ENCODE results near the gene TTC23.
A peak's percentile ranks its signal among the peaks of the same experiment; 100 is the strongest.

Gene TTC23

DNA sequence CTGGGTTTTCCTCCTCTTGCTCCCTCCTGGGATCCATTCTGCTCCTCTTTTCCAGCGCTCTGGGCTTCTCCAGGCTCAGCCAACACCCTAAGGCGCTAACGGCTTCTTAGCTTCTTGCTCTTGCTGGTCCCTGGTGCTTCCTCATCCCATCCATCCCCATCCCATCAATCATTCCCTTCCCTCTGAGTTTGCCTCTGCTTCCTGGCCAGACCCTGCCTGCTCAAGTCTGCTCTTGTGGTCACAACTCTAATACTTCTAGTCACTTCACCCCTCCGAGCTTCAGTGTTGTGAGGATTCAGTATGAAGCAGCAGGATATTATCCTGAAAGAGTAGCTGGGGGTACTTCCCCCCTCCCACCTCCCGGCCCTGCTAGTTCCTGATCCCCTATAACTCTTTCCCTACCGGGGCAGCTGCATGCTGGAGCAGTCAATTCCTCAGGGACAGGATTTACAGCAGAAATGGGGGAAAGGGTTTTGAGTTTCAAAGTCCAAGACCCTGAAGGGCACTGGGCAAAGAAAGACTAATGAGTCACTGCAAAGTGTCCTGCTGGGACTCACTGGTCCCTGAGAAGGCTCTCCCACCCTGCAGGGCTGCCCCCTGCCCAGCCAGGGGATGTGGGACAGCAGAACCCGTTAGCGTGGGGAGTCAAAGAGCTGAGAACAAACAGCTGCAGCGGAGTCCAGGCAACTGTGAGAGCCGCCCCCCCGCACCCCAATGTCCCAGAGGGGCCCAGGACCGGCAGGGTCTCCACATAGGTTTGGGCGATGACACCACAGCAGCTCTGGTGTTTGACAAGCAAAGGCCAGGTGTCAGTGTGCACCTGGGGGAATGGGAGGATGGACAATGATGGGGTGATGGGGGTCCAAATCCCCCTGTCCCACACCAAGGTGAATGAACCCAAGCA, 146.8 kb downstream of the TTC23 start:
- no peak for DNase-seq (ENCODE audit: low read depth in 2 of 2)

DNA sequence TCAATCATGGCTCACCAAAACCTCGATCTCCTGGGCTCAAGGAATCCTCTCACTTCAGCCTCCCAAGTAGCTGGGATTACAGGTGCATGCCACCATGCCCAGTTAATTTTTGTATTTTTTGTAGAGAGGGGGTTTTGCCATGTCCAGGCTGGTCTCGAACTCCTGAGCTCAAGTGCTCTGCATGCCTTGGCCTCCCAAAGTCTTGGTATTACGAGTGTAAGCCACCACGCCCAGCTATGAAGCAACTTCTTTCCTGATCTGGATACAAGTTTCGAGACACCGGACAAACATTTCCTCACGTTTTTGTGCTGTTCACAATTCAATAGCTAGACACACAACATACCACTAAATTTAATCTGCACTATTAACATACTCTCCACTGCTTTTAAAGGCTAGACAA, 147.9 kb downstream of the TTC23 start:
- DNase-seq (ENCODE audit: low read depth in 2 of 2), result no peak

DNA sequence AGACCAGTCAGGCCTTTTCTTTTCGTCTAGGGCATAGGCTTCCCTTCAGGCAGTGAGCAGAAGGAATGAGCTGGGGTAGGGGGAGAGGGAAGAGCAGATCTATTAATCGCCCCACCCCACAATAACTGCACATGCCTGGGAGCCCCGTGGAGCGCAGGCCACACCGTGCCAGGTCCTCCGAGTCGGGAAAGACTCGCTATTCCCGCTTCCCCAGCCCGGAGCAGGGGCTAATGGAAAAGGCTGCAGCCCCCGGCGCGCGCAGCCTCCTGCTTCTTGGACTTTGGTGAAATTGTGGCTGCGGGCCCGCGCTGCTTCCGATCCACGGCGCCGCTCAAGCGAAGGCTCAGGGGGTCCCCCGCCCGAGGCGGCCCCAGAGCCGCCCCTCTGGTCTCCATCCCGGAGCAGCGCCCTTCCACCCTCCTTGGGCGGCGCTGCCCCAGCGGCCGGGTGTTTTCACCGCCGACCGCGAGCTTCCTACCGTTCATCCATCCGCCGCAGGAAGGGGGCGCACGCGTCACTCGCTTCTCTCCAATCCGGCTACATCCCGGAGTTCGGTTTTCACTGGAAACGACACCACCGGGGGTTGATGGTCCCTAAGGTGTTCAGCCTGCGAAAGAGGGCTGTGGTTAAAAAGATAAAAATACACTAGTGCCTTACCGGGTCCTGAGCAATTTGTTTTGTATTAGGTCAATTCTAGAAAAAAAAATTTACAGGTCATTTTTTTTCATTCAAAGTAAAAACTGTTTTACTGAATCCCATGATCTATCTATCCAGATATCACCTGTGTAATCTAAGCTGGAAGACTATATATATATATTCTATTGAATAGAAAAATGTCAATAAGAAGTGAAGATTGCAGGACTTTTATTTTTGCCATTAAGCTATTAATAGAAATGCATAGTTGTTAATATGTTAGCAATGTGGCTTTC, 148.9 kb downstream of the TTC23 start:
- DNase-seq (ENCODE audit: low read depth in 2 of 2), result peak in 1 of 2 donors; percentile 21

DNA sequence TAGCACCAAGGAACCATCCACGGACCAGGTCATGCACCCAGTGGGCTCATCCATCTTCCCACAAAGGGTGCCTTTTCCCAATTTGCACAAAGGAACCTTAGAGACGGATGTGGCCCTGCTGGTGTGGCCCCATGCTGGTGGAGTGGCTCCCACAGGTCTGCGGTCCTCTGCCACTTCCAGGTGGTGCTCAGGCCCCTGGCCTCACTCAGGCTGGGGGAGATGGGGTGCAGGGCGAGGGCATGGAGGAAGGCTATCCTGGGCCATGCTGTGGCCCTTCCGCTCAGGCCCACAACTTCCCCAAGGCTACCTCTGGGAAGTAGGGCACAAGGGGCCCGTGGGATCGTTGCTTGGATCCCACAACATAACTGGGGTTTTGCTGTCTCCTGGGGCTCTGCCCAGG, 149.7 kb downstream of the TTC23 start:
- no peak for DNase-seq (ENCODE audit: low read depth in 2 of 2)

DNA sequence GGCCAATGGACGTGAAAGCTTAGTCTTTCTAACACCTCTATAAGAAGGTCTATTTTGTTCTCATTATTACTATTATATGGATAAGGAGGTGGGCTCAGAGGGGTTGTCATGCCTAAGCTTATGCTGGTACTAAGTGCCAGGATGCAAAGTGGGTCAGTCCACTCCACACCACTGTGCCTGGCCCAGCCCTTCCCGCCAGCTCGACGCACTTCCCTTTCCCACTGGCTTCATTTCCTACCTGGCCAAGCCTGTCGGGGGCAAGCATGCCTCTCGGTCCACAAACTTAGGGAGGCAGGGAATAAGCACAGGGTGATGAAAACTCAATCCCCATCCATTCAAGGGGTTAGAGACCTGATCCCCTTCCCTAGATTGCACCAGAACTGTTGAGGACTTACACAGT, 150.4 kb downstream of the TTC23 start:
- DNase-seq (ENCODE audit: low read depth in 2 of 2), result no peak

DNA sequence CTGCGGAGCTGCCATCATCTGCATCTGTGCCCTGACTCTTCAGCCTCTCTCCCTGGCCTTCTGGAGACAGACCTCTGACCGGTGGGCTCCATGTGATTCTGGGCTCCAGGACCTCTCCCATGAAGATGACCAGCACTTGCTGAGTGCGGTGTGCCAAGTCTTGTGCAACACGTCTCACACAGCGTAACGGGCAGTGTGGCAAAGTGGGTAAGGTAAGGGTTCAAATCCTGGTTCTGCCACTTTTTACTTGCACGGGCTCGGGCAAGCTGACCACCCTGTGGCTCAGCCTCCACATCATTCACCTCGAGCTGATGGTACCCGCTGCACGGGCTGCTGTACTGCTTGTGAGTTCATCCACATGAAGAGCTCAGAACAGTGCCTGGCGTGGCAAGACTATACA, 151.0 kb downstream of the TTC23 start:
- DNase-seq (ENCODE audit: low read depth in 2 of 2), result no peak

DNA sequence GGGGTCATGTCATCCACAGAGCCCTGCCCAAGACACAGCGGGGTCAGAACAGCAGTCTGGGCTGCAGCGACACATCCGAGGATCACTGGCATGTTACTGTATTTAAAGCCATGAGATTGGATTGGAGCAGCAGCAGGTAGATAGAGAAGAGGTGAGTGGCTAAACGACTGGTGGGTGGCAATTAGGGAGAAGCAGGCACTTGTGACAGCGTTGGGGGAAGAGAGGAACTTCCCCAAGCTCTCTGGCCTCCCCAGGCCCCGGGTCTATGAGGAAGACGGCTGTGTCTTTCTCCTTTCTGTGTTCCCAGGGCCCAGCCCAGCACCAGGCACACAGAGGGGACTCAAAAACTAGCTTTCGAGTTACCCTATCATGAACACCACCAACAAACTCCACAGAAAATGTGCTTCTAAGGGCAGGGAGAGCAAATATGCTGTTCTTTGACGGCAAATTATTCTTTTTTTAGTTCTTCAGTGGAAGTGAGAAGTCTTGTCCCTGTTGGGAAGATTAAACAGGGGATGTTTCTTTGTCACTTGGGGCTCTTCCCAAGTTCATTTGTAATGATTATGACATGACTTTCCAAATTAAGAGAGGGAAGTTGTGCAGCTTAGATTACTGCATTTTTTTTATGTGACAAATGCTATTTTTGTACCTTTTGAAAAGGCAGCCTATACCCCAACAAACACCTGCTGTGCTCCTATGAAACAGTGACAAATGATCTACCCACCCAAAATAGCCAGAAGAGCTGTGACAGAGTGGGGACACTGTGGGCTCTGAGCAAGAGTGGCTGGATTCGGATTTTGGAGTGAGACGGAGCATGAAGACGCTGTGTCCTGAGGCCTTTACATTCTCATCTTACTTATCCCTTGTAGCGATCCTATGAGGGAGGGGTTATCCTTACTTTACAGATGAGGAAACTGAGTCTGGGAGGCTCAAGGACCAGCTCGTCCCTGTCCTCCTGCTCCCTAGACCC, 151.7 kb downstream of the TTC23 start:
- DNase-seq (ENCODE audit: low read depth in 2 of 2), result no peak

DNA sequence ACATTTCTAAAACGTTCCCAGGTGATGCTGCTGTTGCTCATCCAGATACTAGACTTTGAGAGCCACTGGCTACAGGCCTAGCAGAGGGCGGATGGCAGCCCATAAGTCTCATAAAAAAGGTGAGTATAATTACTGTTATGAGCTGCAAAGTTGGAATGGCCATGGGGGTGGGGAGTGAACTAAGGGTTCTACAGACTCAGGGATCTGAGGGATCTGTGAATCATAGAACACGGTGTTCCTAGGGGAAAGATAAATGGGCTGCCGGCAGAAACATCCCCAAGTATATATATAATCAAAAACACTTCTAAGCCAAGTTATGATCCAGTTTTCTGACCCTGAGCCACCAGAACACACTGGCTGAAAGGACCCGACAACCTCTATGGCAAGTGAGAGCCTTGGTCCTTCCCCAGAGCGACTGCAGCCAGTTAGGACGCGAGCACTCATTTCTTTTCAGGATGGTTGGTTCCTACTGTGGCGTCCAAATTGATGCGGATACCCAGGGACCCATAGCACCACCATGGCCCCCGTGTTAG, 152.4 kb downstream of the TTC23 start:
- no peak for DNase-seq (ENCODE audit: low read depth in 2 of 2)

DNA sequence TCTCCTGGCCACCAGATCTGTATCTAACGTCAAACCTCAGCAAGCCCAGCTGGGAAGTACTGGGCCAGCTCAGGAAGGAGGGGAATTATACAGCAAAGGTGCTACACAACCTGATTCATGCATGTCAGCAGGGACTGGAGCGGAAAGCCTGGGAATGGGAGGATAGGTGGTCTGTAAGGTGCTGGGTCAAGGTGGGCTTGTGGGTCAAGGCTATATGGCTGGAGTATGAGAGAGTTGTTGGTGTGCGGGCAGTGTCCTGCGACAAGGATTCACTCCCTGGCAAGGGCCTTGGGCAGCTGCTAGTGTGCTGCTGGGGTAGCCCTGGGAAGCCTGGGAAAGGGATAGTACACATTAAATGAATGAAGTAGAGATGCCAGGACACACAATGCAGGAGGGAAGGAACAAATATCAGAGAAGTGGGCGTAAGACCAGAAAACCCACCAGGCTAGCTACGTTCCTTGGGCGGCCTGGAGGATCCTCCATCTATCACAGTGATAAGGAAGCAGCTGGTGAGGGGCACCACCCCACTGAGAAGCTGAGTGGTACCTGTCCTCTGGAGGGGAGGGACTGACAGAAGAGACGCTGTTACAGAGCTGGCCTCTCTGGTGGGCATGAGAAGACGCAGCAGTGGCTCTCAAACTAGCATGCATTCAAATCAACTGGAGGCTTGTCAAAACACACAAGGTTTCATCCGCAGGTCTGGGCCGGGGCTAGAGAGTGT, 153.0 kb downstream of the TTC23 start:
- no peak for DNase-seq (ENCODE audit: low read depth in 2 of 2)

DNA sequence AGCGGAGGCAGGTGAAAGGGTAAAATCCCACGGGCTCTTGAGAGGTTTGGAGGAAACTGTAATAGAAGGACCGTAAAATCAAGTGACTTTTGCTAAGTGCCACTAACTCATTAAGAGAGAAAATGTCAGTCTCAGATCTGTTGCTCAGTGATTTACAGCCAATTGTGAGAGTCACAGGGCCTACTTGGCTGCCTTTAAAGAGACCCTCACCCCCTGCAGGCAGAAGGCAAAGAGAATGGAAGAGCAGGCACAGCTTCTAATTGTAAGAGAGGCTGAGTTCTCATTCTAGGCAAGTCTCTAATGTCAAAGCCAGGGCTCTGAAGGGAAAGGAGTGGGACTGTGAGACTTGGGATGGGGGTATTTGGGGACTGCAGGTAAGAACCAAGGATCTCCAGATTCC, 153.8 kb downstream of the TTC23 start:
- DNase-seq (ENCODE audit: low read depth in 2 of 2), result no peak

DNA sequence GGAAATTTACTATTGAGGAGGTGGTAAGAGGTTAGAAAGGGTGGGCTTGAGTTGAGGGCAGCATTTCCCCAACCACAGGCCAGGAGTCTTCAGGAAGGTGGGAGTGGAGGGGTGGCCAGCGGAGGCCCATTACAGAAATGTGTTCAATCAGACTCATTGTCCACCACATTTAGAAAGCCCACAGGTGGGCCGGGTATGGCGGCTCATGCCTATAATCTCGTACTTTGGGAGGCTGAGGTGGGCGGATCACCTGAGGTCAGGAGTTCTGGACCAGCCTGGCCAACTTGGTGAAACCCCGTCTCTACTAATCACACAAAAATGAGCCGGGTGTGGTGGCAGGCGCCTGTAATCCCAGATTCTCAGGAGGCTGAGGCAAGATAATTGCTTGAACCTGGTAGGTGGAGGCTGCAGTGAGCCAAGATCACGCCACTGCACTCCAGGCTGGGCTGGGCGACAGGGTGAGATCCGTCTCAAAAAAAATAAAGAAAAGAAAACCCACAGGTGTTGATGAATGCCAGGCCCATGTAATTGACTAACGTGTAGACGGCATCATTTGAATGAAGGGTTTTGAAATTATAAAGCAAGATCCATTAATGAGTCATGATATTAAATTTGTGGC, 156.7 kb downstream of the TTC23 start:
- DNase-seq (ENCODE audit: low read depth in 2 of 2), result no peak

DNA sequence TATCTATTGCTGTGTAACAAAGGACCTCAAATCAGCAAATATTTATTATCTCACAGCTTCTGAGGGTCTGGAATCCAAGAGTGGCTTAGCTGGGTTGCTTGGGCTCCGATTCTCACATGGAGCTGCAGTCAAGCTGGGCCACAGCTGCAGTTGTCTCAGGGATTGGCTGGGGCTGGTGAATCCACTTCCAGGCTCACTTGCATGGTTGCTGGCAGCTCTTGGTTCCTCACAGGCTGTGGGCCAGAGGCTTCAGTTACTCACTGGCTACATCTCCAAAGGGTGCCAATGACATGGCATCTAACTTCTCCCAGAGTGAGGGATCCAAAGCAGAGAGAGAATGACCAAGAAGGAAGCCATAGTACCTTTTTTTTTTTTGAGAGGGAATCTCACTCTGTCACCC, 158.4 kb downstream of the TTC23 start:
- DNase-seq (ENCODE audit: low read depth in 2 of 2), result no peak

DNA sequence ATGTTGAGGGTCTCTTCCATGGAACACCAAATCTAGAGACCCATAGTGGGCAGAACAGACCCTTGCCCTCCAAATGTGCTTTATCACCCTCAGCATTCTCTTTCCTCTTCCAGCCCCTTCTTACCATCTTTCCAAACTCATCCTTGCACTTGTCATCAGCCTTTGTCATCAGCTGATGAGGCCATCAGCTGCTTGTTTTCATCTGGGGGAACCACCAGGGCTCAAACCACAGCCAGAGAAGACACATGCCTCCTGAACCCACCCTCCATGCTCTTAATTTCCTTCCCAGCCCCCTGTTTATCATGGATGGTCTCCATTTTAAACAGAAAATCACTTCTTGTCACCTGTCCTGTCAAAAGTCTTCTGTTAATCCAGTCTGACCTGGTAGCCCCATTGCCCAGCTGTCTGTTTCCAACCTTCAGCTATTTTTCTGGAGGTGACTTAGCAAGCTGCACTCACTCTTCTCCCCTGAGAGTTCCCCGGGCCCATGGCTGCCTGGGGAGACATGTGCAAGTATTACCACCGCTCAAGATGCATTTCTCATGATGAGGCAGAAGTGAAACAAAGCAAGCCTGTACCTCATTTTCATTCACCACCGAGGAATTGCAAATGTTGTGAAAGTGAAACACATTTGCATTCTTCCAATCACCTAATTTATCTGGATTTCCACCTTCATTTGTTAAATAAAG, 159.2 kb downstream of the TTC23 start:
- no peak for DNase-seq (ENCODE audit: low read depth in 2 of 2)

DNA sequence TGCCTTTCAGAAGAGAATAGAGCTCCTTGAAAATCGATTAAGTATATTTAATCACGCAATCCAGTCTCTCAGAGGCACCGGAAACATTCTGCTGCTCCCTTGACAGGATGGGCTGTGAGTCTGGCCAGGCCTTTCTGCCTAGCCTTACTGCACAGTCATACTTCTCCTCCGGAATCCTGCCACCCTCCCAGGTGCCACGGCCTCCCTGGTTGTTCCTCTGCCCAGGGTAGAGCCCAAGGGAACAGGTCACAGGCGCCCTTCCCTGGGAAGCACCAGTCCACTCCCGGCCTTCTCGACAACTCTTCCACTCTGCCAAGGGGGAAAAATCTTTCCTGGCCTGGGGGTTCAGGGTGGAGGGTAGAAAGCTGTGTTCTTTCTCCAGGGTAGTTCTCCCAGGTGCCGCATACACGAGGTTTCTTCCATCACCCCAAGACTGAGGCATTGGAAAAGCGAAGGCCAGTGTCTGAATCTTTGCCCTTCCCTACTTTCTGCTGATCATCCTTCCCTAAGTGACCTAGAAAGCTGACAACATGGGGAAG, 161.9 kb downstream of the TTC23 start:
- no peak for DNase-seq (ENCODE audit: low read depth in 2 of 2)

DNA sequence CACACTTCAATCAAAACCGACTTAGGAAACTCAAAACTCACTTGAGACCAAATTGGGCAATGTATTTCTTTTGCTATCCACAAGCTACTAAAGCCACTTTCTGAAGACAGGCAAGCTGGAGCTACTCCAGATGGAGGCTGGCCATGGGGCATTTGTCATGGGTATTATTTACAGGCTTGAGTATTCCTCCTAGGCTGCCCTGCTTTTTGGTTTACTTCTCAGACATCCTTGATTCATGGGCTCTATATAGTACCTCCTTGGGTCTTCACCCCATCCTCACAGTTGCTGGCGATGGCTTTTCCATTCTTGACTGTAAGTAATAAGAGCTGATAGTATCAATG, 163.1 kb downstream of the TTC23 start:
- no peak for DNase-seq (ENCODE audit: low read depth in 2 of 2)
